Measurements from ENCODE around the gene RPL35. TPM values are rescaled to one million over a fixed set of nuclear protein-coding genes. Genes with fewer than 3 reads are reported as not detected.
"Not testable (repeated sequence)": the region's sequence is repeated elsewhere in the genome, so short reads cannot be mapped to it uniquely, and the experiment has no call there.

The RPL35 gene
- total RNA-seq, 1 donor from 2014 or later: 1,684 TPM

DNA sequence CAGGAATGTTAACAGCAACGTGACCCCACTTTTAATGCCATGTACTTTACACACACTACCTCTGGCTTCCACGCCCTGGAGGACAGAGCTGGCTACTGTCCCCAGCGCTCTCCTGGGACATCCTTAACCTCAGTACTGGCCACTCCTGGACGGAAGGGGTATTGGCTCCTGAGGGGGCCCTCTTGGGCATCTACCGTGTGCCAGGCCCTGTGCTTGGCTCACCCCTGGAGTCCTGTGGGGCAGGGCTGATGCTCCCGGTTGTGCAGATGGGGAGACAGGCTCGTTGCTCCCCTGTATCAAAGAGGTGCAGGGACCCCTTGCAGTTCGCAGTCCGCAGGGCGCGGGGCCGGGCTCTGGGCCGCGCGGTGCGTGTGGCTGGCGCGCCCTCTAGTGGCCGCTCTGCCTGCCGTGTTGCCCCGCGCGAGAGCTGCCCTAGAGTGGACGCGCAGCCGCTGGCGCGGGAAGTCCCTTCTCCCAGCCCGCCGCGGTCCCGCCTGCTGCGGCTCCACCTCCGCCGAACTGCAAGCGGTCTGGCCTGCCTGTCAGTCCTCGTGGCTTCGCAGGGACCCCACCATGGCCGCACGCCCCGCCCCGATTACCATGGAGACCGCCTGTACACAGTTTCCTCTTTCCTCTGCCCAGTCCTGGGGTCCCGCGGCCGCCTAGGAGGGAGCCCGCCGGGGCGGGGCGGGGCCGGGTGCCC is 8.8 kb downstream of the RPL35 start, which contains the start of gene WDR38:
WDR38 (plus strand) TSS at position 632 of the 703 bp plus-strand sequence. CDS start 72 bp downstream, outside the sequence.
- peak; percentile 74 for DNase-seq (ENCODE audit: low spot score)

DNA sequence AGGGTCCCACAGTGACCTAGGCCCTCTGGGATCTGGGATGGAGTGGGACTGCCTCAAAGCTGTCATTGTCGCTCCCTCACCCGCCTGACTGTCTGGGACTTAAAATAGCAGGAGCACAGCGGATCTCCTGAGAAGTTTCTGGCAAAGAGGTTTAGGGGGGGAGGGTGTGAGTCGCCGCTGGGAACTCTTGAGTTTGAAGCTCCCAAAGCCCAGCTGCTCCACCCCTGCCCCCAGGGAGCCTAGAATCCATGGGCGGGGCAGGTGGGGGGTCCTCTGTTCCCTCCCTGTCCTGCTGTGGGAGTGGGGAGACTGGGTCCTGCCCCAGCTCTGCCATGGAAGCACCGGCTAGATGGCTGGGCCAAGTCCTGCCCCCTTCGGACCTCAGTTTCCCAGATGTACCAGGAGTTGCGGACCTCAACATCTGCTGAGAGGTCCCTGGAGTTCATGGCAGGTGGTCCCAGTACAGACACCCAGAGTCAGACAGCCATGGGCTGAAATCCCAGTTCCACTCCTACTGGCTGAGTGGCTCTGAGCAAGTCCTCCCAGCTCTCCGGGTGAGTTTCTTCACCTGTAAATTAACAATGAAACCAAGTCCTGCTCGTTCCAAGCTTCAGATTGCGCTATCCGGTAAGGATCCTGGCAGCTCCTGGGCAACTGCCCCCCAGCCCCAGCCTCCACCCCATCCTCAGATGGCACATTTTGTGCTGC is 9.5 kb downstream of the RPL35 start:
- no peak for DNase-seq (ENCODE audit: low spot score)

DNA sequence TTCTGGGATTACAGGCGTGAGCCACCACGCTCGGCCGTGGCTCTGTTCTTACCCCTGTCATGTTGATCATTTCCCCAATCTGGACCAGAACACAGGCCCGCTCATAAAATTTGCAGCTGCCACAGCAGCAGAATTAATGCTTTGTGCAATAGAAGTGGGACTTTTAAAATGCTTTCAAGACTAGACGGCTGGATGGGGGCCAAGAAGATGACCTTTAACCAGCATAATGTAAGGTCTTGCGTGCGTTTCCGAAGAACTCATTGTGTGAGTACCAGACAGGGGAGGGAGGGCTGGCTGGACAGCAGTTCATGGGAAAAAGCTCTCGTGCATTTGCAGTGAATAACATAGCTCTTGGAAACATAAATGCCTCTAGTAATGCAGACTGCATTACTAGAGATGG is 12.0 kb downstream of the RPL35 start:
- DNase-seq (ENCODE audit: low spot score): peak; percentile 54

DNA sequence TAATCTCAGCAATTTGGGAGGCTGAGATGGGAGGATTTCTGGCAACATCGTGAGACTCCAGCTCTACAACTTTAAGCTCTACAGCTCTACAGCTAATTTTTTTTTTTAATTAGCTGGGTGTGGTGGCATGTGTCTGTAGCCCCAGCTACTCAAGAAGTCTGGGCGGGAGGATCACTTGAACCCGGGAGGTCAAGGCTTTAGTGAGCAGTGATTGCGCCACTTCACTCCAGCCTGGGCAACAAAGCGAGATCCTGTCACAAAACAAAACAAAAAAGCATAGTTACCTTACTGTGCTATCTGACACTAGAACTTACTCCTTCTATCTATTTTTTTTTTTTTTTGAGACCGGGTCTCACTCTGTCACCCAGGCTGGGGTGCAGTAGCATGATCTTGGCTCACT is 14.8 kb downstream of the RPL35 start:
- DNase-seq (ENCODE audit: low spot score): no peak

DNA sequence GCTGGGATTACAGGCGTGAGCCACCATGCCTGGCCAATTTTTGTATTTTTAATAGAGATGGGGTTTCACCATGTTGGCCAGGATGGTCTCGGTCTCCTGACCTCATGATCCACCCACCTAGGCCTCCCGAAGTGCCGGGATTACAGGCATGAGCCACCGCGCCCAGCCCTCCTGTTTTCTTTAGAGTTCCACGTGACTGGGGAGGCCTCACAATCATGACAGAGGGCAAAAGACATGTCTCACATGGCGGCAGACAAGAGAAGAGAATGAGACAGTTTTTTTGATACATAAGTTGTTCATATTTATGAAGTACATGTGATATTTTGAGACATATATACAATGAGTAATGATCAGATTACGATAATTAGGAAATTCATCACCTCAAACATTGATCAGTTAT is 15.3 kb downstream of the RPL35 start:
- not testable (repeated sequence) for DNase-seq (ENCODE audit: low spot score)

DNA sequence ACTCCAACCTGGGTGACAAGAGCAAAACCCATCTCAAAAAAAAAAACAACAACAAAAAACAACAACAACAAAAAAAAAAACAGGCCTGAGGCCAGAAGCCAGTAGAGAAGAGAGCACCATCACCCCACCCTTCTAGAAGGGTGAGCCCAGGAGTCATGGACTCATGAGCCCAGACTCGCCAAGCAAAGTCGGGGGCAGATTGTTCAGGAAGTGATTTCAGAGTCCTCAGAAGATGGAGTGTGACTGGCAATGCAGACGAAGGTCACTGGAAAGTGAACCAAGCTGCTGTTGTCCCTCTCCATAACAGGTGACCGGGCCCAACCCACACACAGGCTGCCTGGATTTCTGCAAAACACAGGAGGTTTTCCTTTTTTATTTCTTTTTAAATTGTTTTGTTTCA is 17.5 kb downstream of the RPL35 start:
- no peak for DNase-seq (ENCODE audit: low spot score)

DNA sequence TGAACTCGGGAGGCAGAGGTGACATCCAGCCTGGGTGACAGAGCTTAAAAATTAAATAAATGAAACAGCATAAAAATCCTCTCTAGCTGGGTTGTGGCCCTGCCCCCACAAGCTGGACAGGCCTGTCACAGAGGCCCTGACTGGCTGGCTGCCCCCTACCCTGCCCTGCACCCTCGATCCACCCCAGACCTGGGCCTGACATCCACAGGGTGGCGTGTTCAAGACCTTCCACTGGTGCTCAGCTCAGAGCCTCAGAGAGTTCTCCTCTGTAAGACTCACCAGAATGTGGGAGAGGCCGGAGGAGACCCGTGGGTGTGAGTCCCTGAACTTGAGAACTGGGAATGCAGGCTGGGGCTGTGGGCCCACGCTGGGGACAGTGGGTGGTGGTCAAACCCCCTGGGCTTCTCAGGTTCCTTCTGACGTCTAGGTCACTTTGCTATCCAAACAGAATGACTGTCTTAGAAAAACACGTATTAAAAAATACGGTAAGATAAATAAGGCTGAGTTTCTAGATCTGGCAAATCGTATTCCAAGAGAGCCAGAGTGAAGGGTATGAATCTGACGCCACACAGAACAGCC is 18.2 kb downstream of the RPL35 start:
- no peak for DNase-seq (ENCODE audit: low spot score)

DNA sequence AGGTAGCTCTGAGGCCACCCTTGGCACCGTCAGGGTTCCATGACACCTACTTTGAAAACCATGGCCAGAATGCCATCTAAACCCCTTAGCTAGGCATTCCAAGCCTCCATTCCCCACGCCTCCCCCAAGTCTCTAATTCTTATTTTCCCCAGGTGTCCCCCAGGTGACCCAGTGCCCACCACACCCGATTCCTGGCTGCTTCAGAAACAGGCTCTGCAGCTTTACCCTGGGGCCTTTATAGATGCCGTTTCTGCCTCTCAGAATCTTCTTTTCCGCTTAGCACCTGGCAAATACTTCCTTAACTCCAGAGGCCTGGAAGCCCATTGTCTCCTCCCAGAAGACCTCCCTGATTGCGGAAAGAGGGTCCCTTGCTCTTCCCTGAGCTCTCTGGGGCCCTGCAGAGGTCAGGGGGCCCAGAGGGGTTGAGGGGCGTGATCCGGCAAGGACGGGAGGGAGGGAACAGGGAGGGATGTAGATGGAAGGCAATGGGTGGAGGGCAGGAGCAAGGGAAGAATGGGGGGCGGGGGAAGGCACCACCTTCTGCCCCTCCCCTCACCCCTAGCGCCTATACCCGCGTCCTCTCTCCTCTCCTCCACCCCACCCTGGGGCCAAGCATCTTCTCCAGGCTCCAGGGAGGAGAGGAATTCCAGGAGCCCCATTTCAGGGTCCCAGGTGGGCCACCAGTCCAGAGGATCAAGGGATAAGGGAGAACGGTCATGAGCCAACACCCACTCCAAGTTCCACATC is 20.5 kb downstream of the RPL35 start:
- no peak for DNase-seq (ENCODE audit: low spot score)

DNA sequence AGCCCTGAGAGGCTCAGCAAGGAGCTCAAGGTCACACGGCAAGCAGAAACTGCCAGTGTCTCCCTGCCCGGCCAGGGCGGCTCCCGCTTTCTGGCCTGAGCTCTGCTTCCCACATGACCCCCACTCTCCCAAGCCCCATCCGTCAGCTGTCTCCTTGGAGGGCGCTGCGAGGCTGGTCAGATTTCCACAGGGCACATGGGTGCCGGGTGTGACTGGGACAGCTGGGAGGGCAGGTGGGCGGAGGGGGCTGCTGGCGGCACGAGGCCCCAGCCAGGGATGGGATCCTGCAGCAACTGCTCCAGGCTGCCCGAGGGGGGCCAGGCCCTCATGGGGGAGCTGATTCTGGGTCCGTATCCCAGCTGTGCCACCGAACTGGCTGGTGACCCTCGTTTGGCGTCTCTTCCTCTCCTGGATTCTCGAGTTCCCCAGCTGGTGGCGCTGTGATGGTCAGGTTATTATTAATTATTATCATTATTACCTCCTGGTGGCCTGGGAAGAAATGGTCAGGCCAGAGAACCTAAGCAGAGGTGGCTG is 21.4 kb downstream of the RPL35 start:
- DNase-seq (ENCODE audit: low spot score): no peak

DNA sequence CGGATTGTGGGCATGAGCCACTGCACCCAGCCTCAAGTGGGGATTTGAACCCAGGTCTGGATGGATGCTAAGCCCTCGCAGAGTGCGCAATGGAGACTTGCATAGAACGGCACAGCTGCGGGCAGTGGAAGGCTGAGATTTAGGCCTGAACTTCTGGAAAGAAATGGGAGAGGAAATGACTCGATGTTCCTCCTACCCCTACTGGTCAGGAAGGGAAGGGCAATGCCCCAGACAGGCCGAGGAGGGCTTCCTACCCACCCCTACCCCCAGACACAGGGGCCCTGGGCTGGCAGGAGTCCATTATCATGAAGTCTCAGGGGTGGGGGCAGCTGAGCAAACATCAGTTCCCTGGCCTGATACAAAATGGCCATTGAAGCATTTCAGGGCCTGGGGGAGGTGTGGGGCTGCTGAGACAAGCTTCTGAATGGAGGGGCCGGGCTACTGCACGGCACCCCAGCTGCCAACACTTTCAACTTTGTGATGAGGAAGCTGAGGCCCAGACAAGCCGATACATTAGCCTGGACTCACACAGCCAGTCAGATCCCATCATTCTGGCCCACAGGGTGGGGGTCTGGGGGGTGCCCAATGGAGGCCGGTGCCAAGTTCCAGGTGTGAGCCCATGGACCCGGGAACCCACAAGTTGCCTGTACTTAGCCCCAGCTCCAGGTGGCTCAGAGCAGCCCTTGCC is 22.0 kb downstream of the RPL35 start:
- peak; percentile 32 for DNase-seq (ENCODE audit: low spot score)

DNA sequence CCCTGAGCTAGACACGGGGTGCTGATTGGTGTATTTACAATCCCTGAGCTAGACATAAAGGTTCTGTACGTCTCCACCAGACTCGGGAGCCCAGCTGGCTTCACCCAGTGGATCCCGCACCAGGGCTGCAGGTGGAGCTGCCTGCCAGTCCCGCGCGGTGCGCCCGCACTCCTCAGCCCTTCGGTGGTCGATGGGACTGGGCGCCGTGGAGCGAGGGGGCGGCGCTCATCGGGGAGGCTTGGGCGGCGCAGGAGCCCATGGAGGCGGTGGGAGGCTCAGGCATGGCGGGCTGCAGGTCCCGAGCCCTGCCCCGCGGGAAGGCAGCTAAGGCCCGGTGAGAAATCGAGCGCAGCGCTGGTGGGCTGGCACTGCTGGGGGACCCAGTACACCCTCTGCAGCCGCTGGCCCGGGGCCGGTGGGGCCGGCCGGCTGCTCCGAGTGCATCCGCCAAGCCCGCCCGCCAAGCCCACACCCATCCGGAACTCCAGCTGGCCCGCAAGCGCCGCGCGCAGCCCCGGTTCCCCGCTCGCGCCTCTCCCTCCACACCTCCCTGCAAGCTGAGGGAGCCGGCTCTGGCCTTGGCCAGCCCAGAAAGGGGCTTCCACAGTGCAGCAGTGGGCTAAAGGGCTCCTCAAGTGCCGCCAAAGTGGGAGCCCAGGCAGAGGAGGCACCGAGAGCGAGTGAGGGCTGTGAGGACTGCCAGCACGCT is 23.0 kb downstream of the RPL35 start:
- DNase-seq (ENCODE audit: low spot score): not testable (repeated sequence)

DNA sequence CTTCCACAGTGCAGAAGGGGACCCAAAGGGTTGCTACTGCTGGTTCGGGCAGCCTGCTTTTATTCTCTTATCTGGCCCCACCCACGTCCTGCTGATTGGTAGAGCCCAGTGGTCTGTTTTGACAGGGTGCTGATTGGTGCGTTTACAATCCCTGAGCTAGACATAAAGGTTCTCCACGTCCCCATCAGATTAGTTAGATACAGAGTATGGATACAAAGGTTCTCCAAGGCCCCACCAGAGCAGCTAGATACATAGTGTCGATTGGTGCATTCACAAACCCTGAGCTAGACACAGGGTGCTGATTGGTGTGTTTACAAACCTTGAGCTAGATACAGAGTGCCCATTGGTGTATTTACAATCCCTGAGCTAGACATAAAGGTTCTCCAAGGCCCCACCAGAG is 23.6 kb downstream of the RPL35 start:
- not testable (repeated sequence) for DNase-seq (ENCODE audit: low spot score)

DNA sequence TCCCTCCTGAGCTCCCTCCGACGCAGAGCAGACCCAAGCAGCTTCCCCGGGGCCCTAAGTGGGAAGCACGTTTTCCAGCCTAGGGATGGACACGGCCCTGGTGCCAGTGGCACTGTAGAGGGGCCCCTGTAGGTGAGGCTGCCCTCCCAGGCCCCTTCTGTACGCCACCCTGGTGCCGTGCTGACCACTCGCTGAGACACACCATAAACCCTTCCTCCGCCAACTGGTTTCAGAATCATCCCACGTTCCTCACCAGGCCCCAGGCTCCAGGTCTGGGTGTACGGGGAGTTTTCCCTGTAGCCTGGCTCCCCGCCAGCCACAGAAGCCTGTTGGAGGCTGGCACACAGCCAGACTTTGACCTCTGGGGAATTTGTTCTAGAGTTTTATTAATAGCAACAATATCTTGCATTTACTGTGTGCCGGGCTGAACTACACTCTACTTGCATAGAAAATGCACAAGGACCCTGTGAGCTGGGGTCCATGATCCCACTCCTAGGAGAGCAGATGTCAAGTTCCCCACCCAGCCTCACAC is 26.7 kb downstream of the RPL35 start:
- DNase-seq (ENCODE audit: low spot score): peak; percentile 78

DNA sequence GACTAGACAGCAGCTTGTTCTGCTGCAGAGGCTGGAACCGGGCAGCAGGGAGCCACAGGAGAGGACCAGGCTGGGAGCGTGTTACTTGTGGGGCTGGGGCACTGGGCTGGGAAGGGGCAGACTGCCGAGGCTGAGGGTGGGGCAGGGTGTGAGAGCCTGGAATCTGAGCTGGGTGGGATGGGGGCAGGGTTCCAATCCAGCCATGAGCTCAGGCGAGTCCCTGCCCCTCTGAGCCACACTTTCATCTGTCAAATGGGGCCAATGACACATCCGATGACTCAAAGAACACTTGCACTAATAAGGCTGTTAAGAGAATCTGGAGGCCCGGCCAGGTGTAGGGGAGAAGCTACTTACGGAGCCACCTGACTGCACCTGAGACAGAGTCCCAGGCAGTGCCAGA is 27.2 kb downstream of the RPL35 start:
- DNase-seq (ENCODE audit: low spot score): peak; percentile 30

DNA sequence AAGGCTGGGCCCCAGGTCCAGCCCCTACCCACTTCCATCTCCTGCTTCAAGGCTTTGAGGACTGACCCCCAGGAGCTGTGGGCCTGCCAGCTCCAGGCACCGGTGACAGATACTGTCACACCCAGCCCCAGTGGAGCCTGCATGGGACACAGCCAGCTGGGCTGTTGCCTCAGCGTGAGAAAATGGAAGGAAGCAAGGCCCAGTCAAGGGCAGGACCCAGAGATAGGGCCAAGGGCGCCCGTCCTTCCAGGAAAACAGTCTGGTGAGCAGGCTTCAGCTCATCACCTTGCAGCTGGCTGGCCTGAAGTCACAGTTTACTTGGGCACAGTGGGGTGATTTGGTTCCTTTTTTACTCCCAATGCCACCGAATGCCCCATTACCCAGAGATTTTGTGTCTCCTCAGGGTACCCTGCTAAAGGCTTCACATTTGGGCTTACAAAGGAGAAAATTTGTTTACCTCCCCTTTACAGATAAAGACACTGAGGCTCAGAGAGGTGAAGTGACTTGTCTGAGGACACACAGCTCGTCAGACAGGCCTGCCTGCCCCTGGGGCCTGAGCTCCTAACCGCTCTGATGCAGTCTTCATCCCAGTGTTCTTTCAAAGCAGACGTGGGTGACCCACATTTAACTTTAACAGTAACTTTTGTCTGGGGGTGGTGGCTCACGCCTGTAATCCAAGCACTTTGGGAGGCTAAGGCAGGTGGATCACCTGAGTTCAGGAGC is 30.0 kb downstream of the RPL35 start:
- DNase-seq (ENCODE audit: low spot score): no peak

DNA sequence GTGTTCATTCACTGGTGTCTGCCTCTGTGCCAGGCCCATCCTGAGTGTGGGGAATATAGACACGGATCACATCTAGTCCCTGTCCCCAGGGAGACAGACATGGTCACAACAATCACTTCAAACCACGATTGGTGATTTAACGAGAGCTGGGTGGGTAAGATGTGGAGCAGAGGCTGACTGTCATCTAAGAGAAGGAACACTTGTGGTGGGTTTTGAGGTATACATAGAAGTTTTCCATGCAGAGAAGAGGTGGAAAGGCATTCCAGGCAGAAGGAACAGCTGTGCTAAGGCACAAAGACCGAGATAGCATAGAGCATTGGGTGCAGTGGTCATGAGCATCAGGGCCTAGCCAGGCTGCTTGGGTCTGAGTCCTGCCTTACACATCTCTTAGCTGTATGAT is 31.2 kb downstream of the RPL35 start:
- no peak for DNase-seq (ENCODE audit: low spot score)

DNA sequence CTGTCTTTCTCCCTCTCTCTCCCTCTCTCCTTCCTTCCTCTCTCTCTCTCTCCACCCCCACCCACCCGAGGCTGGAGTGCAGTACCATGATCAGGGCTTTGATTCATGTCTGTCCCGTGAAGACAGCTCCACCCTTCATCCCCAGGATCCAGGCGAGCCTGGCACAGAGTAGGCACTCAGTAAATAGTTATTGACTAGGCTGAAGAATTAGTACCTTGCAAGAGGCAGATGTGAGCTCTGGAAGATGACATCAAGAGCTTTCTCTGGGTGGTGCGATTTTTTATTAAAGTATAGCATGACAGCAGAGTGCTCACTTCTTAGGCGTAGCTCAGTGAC is 32.5 kb downstream of the RPL35 start:
- DNase-seq (ENCODE audit: low spot score): no peak

DNA sequence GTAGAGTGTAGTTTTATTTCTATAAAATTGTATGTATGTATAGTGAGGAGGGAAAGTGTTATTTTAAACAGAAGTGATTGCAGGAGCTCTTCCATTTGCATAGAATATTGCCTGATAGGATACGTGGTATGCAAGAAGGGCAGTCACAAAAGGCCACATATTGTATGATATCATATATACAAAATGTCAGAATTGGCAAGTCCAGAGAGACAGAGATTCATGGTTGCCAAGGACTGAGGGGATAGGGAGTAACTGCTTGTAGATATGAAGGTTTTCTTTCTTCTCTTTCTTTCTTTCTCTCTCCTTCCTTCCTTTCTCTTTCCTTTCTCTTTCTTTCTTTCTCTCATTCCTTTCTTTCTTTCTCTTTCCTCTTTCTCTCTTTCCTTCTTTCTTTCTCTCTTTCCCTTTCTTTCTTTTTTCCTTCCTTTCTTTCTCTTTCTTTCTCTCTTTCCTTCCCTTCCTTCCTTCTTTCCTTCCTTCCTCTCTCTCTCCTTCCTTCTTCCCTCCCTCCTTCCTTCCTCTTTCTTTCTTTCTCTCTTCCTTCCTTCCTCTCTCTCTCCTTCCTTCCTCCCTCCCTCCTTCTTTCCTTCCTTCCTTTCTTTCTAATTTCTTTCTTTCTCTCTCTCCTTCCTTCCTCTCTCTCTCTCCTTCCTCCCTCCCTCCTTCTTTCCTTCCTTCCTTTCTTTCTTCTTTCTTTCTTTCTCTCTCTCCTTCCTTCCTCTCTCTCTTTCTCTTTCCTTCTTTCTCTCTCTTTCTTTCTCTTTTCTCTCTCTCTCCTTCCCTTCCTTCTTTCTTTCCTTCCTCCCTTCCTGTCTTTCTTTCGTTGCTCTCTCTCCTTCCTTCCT is 33.0 kb downstream of the RPL35 start:
- no peak for DNase-seq (ENCODE audit: low spot score)

Data from umbilical cord (tissue), 2 donors.